PC-9 (cell line): ENCODE data around the gene FBLN2.

Experiments
- CTCF ChIP-seq: fragments of 200-600 bp; sonication (generic); conservative IDR thresholded peaks from 2 replicates; pipeline ENCODE4 v1.6.1; 2017; ENCODE audit warnings: mixed run types, antibody characterized with exemption, mild to moderate bottlenecking, moderate library complexity
- EZH2 ChIP-seq: fragments of 200-600 bp; sonication (generic); IDR thresholded peaks from 2 replicates; pipeline ENCODE4 v1.8.0; 2017; ENCODE audit warnings: antibody characterized with exemption, low read depth

- no peak for TF ChIP-seq CTCF
- TF ChIP-seq EZH2 = no peak
These were observed 26.0 kb downstream of the FBLN2 start for GRCh38 chr3:13574798-13575451.
